HG03135 (cell line): ENCODE measurements around the gene GPANK1.

ENCODE experiments used
- ATAC-seq: cut with Tn5 transposase; IDR thresholded peaks from one replicate; pipeline ENCODE4 v1.9.1; 2021; ENCODE audit warnings: mild to moderate bottlenecking, moderate library complexity; ENCODE audit not compliant: unreplicated experiment

The GPANK1 gene

GRCh38 chr6:31663961-31664789 is 622 bp downstream of the GPANK1 start:
- ATAC-seq, result no peak

DNA sequence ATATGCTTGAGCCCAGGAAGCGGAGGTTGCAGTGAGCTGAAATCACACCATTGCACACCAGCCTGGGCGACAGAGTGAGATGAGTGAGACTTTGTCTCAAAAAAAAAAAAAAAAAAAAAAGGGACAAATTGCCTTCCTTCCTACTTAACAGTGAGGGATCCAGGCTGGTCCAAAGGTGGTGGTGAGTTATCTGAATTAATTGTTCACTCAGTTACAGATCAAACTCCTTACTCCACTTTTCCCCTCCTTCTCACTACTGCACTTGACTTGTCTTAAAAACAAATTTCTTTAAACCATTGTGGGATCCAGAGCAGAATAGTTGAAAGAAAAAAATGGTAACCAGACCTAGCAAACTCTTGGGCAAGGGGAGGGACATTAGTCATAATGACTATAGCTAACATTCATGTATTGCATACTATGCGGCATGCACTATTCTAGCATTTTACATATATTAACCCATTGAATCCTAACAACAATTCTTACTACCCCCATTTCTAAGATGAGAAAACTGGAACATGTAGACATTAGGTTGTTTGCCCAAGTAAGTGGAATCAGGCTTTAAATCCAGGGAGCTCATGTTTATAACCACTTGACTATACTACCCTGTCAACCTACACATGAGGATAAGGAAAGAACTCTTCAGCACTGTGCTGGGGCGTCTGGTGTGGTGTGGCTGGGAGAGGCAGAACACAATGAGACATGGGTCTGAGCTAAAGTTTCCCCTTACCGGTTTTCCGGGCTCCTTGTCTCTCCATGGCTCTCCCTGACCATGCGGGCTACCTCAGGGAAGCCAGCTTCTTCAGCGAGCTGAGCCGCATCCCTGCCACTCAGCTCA is 1.5 kb downstream of the GPANK1 start:
- ATAC-seq, result no peak

GRCh38 chr6:31662124-31662723 is 2.6 kb downstream of the GPANK1 start:
- ATAC-seq, result no peak

DNA sequence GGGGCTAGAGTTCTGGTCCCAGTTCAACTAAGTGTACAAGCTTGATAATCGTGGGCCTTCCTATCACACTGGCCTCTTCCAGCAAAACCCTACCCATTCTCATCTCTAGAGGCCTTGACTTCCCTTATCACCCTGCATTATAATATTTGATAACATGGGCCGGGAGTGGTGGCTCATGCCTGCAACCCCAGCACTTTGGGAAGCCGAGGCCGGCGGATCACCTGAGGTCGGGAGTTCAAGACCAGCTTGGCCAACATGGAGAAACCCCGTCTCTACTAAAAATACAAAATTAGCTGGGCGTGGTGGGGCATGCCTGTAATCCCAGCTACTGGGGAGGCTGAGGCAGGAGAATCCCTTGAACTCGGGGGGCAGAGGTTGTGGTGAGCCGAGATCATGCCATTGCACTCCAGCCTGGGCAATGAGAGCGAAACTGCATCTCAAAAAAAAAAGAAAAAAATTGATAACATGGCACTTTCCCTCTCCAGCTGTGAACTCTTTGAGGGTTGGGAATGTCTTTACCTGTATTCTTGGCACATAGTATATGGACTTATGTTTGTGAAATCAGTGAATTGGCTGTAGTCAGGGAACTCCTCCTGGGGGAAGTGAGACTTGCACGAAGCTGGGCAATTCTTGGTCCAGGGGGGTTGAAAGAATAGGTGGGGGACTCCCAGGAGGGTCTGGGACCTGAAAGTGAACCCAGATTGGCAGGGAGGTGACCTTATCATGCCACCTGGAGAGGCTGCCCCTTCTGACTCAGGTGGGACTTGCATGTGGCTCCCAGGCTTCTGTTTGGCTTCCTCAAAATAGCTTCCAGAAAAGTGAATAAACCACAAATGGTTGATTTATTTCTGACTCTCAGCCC is 3.3 kb downstream of the GPANK1 start:
- no peak for ATAC-seq

DNA sequence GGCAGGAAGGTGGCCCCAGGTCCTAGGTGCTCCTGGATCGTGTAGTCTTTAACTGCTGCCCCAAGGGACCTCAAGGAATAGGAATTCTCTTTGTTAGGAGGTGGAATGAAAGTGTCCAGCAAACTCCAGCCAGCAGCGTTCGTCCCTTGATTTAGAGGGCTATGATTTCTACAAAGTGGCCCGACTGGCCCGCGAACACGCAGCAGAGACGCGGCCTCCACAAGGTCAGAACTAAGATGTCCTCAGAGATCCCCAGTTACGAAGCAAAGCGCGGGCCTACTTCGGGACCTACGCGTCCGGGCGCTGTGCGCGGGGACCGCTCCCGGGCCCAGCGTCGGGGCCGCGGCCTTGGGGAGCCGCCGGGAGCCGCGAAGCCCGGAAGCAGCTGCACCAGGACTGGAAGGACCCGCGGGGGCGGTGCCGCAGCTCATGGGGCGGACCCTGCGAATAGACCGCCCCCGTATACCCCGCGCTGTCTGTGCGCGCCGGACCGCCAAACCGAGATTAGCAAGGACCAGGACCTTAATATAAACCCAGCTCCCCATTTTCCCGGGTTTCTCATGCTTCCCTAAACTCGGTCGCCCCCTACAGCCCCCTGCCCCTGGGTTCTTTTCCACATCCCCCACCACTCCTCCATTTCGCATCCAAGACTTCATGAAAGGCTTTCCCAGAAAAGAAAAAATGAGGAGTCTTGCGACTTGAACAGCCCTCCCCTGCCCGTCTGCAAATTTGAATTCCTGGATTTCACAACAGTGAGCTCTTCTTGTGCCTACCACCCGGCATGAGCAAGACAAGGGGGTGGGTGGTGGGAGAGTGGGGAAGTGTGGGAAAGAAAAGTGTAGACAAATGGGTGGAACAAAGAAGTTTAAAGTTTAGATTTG is 4.2 kb downstream of the GPANK1 start, which contains the start of gene C6orf47:
C6orf47 (minus strand) TSS at position 398 of the 881 bp plus-strand sequence. CDS start 831 bp downstream, outside the sequence.
- ATAC-seq, result peak; percentile 36

- ATAC-seq, result no peak
Measured at GRCh38 chr6:31659649-31660380, 5.0 kb downstream of the GPANK1 start.

GRCh38 chr6:31658983-31659648 is 5.7 kb downstream of the GPANK1 start:
- no peak for ATAC-seq

DNA sequence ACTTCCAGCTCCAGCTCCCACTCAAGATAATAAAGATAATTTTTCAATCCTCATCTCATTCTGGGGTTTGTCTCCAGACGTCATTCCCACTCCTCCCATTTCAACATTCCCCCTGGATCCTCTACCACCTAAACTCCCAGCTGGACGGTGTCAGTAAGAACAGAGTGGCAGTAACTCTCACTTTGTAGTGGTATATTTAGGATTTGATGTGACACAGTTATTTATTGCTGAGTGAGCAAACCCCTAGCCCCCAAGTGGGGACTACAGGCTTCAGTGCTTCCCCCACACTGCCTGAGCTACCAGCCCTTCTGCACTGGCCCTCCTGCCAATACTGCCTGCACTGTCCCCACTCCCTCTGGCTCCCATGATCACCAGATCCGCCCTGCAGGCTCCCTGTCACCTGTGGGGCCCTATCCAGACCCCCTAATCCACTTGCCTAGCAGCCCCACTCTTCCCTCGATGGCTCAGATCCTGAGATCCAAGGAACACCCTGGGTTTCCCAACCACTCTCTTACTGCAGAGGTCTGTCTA is 6.6 kb downstream of the GPANK1 start:
- ATAC-seq, result no peak

DNA sequence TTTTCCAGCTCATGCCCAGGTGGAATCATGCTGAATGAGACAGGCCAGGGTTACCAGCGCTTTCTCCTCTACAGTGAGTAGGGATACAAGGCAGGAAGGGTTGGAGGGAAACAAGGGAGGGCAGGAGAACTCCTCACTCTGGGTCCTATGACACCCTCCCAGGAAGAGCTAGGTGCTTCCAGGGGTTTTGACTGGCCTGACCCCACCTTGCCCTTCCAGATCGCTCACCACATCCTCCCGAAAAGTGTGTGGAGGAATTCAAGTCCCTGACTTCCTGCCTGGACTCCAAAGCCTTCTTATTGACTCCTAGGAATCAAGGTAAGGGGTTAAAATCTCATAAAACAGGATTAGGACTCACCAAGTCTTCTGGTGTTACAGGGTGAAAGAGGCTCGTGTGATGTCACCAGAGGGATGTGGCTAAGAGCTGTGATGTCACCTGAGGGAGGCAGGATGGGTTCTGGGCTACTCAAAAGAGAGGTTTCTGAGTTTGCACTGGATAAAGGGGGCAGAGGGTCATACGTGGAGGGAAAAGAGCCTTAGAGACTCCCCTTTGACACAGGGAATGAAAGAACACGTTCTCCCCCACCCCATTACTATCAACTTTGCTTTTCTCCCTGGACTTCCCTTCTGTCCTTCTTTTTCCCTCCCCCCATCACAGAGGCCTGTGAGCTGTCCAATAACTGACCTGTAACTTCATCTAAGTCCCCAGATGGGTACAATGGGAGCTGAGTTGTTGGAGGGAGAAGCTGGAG is 7.2 kb downstream of the GPANK1 start:
- no peak for ATAC-seq

GRCh38 chr6:31655349-31656237 is 9.2 kb downstream of the GPANK1 start, which contains the start of gene APOM:
Gene APOM, plus strand, starts transcription at chr6:31655894. Its CDS starts 73 bp downstream, at chr6:31655967.
- ATAC-seq, result no peak

DNA sequence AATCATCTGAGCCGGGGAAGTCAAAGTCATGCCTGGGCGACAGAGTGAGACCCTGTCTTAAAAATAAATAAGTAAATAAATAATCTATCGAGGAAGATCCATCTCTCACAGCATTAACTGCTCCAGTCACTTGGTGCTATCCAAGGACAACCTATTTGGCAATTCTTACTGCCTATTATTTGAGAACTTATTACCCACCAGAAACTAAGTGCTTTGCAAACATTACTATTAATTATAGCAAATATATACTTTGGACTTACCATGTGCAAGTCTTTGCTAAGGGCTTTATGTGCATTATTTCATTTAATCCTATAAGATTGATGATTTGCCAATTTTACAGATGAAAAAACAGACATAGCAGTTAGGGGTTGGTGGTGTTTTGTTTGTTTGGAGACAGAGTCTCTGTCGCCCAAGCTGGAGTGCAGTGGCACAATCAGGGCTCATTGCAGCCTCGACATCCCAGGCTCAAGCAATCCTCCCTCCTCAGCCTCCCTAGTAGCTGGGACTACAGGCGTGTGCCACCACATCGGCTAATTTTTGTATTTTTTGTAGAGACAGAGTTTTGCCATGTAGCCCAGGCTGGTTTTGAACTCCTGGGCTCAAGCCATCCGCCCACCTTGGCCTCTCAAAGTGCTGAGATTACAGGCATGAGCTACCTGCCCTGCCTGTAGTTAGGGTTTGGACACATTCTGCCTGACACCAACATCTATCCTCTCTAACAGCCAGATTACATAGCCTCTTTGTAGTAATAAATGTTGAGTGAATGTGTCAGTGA is 10.0 kb downstream of the GPANK1 start:
- ATAC-seq, result no peak

DNA sequence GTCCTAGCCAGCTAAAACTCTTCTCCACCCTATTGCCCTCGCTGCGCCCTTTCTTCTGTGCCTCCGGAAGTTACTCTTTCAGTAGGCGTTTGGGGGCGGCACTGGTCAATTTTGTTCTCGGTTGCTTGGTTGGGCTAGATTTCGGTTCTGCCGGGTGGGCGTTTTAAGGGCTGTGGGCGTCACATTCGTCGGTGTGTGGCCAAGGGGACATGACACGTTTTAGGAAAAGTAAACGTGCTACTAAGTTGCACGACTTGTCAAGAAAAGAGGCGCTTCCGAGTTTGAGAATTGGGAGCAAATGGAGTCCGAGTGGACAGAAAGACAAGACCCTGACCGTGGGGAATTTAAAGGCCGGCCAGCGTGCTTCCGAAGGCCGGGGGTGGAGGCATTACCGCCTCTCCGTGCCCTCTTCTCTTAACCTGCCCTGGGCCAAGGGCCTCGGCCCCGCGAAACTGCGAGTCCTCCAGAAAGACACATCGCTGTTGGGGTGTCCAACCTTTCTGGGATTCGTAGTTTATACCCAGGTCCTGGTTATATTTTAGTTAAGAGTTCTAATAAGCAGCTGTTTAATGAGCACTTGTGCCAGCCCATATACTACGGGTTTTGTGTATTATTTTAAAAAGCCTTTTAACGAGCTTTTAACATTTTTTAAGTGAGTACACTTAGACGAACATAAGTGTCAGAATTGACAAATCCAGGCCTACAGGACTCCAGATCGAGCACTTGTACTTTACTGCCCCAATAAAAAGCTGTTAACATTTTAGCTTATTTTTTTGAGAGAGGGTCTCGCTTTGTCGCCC is 11.7 kb downstream of the GPANK1 start:
- peak; percentile 71 for ATAC-seq

DNA sequence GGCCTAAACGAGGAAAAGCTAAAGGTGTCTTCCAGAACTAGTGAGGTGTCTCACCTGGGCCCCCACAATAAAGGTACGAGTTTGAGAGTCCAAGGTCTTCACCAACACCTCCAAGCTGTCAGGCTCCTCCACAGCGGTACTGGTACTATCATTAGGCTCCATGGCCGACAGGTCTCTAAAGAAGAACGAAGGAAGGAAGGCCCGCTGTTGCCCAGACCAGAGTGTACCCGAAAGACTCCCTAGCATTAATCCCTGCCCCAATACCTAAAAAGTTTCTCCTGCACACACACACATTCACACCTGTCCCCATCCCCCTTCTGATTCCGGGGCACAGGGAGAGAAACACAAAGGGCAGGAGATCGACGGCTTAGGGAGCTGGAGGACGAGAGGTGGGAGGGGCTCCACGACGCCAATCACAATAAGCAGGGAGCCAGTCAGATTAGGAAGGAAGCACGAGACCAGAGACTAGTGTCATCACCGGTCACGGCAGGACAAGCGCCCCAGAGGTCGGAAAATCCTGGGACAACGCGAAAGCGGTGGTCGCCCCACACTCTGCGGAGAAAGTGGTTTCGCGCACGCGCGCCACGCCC is 13.1 kb downstream of the GPANK1 start:
- peak; percentile 27 for ATAC-seq

- no peak for ATAC-seq
Measured at GRCh38 chr6:31645325-31645724, 19.5 kb downstream of the GPANK1 start.
